Liver (tissue), 9 donors: ENCODE data around the gene SIL1. TPM values are rescaled to one million over a fixed set of nuclear protein-coding genes. Genes with fewer than 3 reads are reported as not detected.

Source experiments
- DNase-seq: peaks from one replicate; pipeline ENCODE4 v3.0.0-alpha.2; 2017; ENCODE audit warnings: low spot score
- H3K27ac ChIP-seq, 2 donors: one replicate each; pipeline ENCODE4 v1.7.0; 2013; ENCODE audit warnings: inconsistent platforms in 2 of 2, low read length in 2 of 2, control low read depth in 1 of 2, low read depth in 1 of 2, mild to moderate bottlenecking in 1 of 2
- H3K27me3 ChIP-seq, 4 donors: one replicate each; pipeline versions ENCODE4 v1.6.1 to v1.7.0; 2013; ENCODE audit warnings: low read length in 3 of 4, inconsistent platforms in 1 of 4, mild to moderate bottlenecking in 1 of 4, moderate library complexity in 1 of 4; ENCODE audit not compliant: control insufficient read depth in 4 of 4, insufficient read depth in 4 of 4
- H3K36me3 ChIP-seq, 4 donors: one replicate each; pipeline versions ENCODE4 v1.6.1 to v1.7.0; 2013; ENCODE audit warnings: low read length in 3 of 4, mild to moderate bottlenecking in 3 of 4, low read depth in 1 of 4, moderate library complexity in 1 of 4; ENCODE audit not compliant: control insufficient read depth in 4 of 4, insufficient read depth in 3 of 4
- H3K4me1 ChIP-seq, 4 donors: one replicate each; pipeline versions ENCODE4 v1.6.1 to v1.7.0; 2013; ENCODE audit warnings: low read length in 3 of 4, mild to moderate bottlenecking in 3 of 4, moderate library complexity in 1 of 4; ENCODE audit not compliant: control insufficient read depth in 4 of 4, insufficient read depth in 4 of 4
- H3K4me3 ChIP-seq, 3 donors: one replicate each; pipeline versions ENCODE4 v1.6.1 to v1.7.0; 2013; ENCODE audit warnings: low read length in 3 of 3, control low read depth in 1 of 3, low read depth in 1 of 3, mild to moderate bottlenecking in 1 of 3
- H3K9ac ChIP-seq, 2 donors: one replicate each; pipeline ENCODE4 v1.7.0; 2013; ENCODE audit warnings: low read length in 2 of 2, mild to moderate bottlenecking in 2 of 2, moderate library complexity in 2 of 2, control low read depth in 1 of 2, low read depth in 1 of 2
- H3K9me3 ChIP-seq, 4 donors: one replicate each; pipeline versions ENCODE4 v1.6.1 to v1.7.0; 2013; ENCODE audit warnings: low read length in 3 of 4; ENCODE audit not compliant: control insufficient read depth in 4 of 4
- ATF3 ChIP-seq: IDR thresholded peaks from 2 replicates; pipeline ENCODE4 v1.6.1; 2016; ENCODE audit warnings: antibody characterized with exemption
- CTCF ChIP-seq: fragments of 150-350 bp; IDR thresholded peaks from 2 replicates; pipeline ENCODE4 v1.5.1; 2017; ENCODE audit warnings: improper control_type of control experiment, low read depth, low read length; ENCODE audit not compliant: missing input control
- EGR1 ChIP-seq, 2 donors: IDR thresholded peaks; 2 replicates each; pipeline ENCODE4 v1.6.1; 2016 to 2018; ENCODE audit warnings: antibody characterized with exemption in 2 of 2, low read depth in 2 of 2
- FOXA1 ChIP-seq: IDR thresholded peaks from 2 replicates; pipeline ENCODE4 v1.6.1; 2016; ENCODE audit warnings: antibody characterized with exemption
- FOXA2 ChIP-seq: IDR thresholded peaks from 2 replicates; pipeline ENCODE4 v1.6.1; 2016; ENCODE audit warnings: antibody characterized with exemption
- GABPA ChIP-seq, 2 donors: IDR thresholded peaks in 1 of 2; conservative IDR thresholded peaks in 1 of 2; 2 replicates each; pipeline ENCODE4 v1.6.1; 2016; ENCODE audit warnings: antibody characterized with exemption in 2 of 2, mild to moderate bottlenecking in 1 of 2, moderate library complexity in 1 of 2
- HNF4A ChIP-seq, 2 donors: conservative IDR thresholded peaks; 2 replicates each; pipeline ENCODE4 v1.6.1; 2016; ENCODE audit warnings: antibody characterized with exemption in 2 of 2, mild to moderate bottlenecking in 2 of 2
- HNF4G ChIP-seq: IDR thresholded peaks from 2 replicates; pipeline ENCODE4 v1.6.1; 2016; ENCODE audit warnings: antibody characterized with exemption
- JUND ChIP-seq, 2 donors: IDR thresholded peaks; 2 replicates each; pipeline ENCODE4 v1.6.1; 2016; ENCODE audit warnings: antibody characterized with exemption in 2 of 2
- MAX ChIP-seq: IDR thresholded peaks from 2 replicates; pipeline ENCODE4 v1.6.1; 2016; ENCODE audit warnings: antibody characterized with exemption
- NR2F2 ChIP-seq: IDR thresholded peaks from 2 replicates; pipeline ENCODE4 v1.6.1; 2016; ENCODE audit warnings: antibody characterized with exemption
- RAD21 ChIP-seq, 2 donors: IDR thresholded peaks; 2 replicates each; pipeline ENCODE4 v1.6.1; 2016; ENCODE audit warnings: antibody characterized with exemption in 2 of 2, mild to moderate bottlenecking in 2 of 2
- RXRA ChIP-seq, 2 donors: IDR thresholded peaks; 2 replicates each; pipeline ENCODE4 v1.6.1; 2017 to 2018; ENCODE audit warnings: antibody characterized with exemption in 2 of 2, mild to moderate bottlenecking in 1 of 2
- SP1 ChIP-seq: IDR thresholded peaks from 2 replicates; pipeline ENCODE4 v1.6.1; 2018; ENCODE audit warnings: antibody characterized with exemption, mild to moderate bottlenecking
- TAF1 ChIP-seq: conservative IDR thresholded peaks from 2 replicates; pipeline ENCODE4 v1.6.1; 2016; ENCODE audit warnings: antibody characterized with exemption, mild to moderate bottlenecking
- YY1 ChIP-seq: IDR thresholded peaks from 2 replicates; pipeline ENCODE4 v1.6.1; 2016; ENCODE audit warnings: antibody characterized with exemption, mild to moderate bottlenecking
- ZBTB33 ChIP-seq: IDR thresholded peaks from 2 replicates; pipeline ENCODE4 v1.6.1; 2016; ENCODE audit warnings: antibody characterized with exemption
- WGBS: extraction: QIAGEN DNeasy Blood & Tissue Kit; methylation state at CpG from one replicate; pipeline ENCODE4 v1.1.7; 2013; 5-methylcytosine and 5-hydroxymethylcytosine counted together
- polyA plus RNA-seq, 2 donors: library from polyadenylated mRNA; stranded (reverse) in 1 of 2; unstranded in 1 of 2; fragments of 200-250 nt in 1 of 2; fragments of >200 nt in 1 of 2; fragmentation: Nextera tagmentation in 1 of 2; extraction: Ambion mirVana in 1 of 2; gene quantifications; one replicate each; pipeline versions ENCODE4 v1.2.1 to v1.2.3, GENCODE V29; 2013 to 2015
- total RNA-seq, 2 donors: library from RNA; depleted of rRNA; stranded (reverse); fragments of >200 nt; gene quantifications; one replicate each; pipeline ENCODE4 v1.2.3, GENCODE V29; 2014
- TF ChIP-seq, protein P1 (sequence below): IDR thresholded peaks from 2 replicates; pipeline ENCODE4 v1.6.1; 2016; ENCODE audit warnings: antibody characterized with exemption, mild to moderate bottlenecking
- donor health status: healthy.
- donor health status: healthy.
- donor health status: healthy.
- donor health status: healthy.
- donor health status: healthy.

Gene SIL1
- total and polyA plus RNA-seq, 4 donors: 38.1 to 95.1 (median 76.2) TPM

DNA sequence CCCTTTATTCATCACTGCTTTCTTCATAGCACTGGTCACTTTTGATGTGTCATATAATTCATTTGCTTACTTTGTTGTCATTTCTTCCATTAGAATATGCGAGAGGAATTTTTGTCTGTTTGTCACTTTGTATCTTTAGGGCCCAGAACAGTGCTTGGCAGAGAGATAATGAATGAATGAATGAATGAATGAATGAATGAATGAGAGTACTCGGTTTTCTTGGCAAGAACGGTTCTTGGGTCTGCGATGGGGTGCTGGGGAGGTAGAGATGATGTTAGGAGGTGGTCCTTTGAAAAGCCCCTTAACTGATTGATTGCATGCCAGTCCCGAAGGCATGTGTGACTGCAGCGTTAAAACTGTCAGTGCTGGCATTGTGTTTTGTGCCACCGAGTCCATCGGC lies 270.6 kb downstream of the SIL1 start:
- TF ChIP-seq ZBTB33 (no peak), ATF3 (no peak), CTCF (no peak), HNF4A (conservative IDR thresholded peaks at IDR 0.05) (no peak), FOXA1 (no peak), HNF4G (no peak), JUND (IDR thresholded peaks at IDR 0.05) (no peak), SP1 (no peak)
- H3K9me3 ChIP-seq: no peaks in the 10 kb centered on the region
- WGBS: 54% methylated on average over 8 of the region's 8 CpGs
- peaks cover 18 to 61% (median 37%) of the 10 kb centered on the region in 4 donors for H3K36me3 ChIP-seq
- no peak overlapping the region for H3K4me3 ChIP-seq
- DNase-seq: no peak
- H3K27ac ChIP-seq: no peak overlapping the region
- H3K27me3 ChIP-seq: no peaks in the 10 kb centered on the region
- no peak overlapping the region for H3K9ac ChIP-seq
- peaks cover 0 to 12% (median 9%) of the 10 kb centered on the region in 4 donors for H3K4me1 ChIP-seq

GRCh38 chr5:138926688-138927448 lies 271.3 kb downstream of the SIL1 start:
- no peaks in the 10 kb centered on the region for H3K9me3 ChIP-seq
- peaks cover 16 to 54% (median 33%) of the 10 kb centered on the region in 4 donors for H3K36me3 ChIP-seq
- peak; percentile 27 for DNase-seq
- no peaks in the 10 kb centered on the region for H3K27me3 ChIP-seq
- peaks cover 0 to 12% (median 9%) of the 10 kb centered on the region in 4 donors for H3K4me1 ChIP-seq
- no peak for TF ChIP-seq TAF1
- no peak for TF ChIP-seq NR2F2
- TF ChIP-seq, protein P1, sequence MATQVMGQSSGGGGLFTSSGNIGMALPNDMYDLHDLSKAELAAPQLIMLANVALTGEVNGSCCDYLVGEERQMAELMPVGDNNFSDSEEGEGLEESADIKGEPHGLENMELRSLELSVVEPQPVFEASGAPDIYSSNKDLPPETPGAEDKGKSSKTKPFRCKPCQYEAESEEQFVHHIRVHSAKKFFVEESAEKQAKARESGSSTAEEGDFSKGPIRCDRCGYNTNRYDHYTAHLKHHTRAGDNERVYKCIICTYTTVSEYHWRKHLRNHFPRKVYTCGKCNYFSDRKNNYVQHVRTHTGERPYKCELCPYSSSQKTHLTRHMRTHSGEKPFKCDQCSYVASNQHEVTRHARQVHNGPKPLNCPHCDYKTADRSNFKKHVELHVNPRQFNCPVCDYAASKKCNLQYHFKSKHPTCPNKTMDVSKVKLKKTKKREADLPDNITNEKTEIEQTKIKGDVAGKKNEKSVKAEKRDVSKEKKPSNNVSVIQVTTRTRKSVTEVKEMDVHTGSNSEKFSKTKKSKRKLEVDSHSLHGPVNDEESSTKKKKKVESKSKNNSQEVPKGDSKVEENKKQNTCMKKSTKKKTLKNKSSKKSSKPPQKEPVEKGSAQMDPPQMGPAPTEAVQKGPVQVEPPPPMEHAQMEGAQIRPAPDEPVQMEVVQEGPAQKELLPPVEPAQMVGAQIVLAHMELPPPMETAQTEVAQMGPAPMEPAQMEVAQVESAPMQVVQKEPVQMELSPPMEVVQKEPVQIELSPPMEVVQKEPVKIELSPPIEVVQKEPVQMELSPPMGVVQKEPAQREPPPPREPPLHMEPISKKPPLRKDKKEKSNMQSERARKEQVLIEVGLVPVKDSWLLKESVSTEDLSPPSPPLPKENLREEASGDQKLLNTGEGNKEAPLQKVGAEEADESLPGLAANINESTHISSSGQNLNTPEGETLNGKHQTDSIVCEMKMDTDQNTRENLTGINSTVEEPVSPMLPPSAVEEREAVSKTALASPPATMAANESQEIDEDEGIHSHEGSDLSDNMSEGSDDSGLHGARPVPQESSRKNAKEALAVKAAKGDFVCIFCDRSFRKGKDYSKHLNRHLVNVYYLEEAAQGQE: no peak
- TF ChIP-seq RAD21 (IDR thresholded peaks at IDR 0.05): no peak
- TF ChIP-seq MAX: no peak
- TF ChIP-seq EGR1 (IDR thresholded peaks at IDR 0.05; ENCODE audit: low read depth in 2 of 2): no peak
- TF ChIP-seq CTCF: no peak
- TF ChIP-seq FOXA1: no peak
- no peak for TF ChIP-seq HNF4A (conservative IDR thresholded peaks at IDR 0.05)
- no peak for TF ChIP-seq HNF4G
- no peak for TF ChIP-seq ZBTB33
- no peak for TF ChIP-seq JUND (IDR thresholded peaks at IDR 0.05)
- TF ChIP-seq RXRA (IDR thresholded peaks at IDR 0.05): no peak
- no peak for TF ChIP-seq GABPA (IDR thresholded peaks at IDR 0.05 in 1 of 2, conservative IDR thresholded peaks at IDR 0.05 in 1 of 2)
- TF ChIP-seq SP1: no peak
- TF ChIP-seq FOXA2: no peak
- no peak for TF ChIP-seq YY1
- no peak for TF ChIP-seq ATF3
- 95% methylated on average over 16 of the region's 16 CpGs for WGBS
- H3K9ac ChIP-seq: no peak overlapping the region
- H3K4me3 ChIP-seq: no peak overlapping the region
- no peak overlapping the region for H3K27ac ChIP-seq
